BE2C (cell line): ENCODE data around the gene DYNC1LI1.

ENCODE experiments used
- DNase-seq: peaks from one replicate; pipeline ENCODE4 v3.0.0-alpha.2; 2020
- H3K27me3 ChIP-seq: fragments of 250-450 bp; sonication (Bioruptor Pico); 2 replicates; pipeline ENCODE4 v1.5.1; 2020; ENCODE audit warnings: mild to moderate bottlenecking
- H3K36me3 ChIP-seq: fragments of 250-450 bp; sonication (Bioruptor Pico); 2 replicates; pipeline ENCODE4 v1.5.1; 2020; ENCODE audit warnings: mild to moderate bottlenecking
- H3K4me1 ChIP-seq: fragments of 250-450 bp; sonication (Bioruptor Pico); 2 replicates; pipeline ENCODE4 v1.5.1; 2020
- H3K4me3 ChIP-seq: 2 replicates; pipeline ENCODE4 v1.5.1; 2011; ENCODE audit warnings: low read depth, low read length
- H3K9me3 ChIP-seq: fragments of 250-450 bp; sonication (Bioruptor Pico); 2 replicates; pipeline ENCODE4 v1.5.1; 2020
- TF ChIP-seq, protein P1 (sequence below): IDR thresholded peaks from 2 replicates; pipeline ENCODE4 v1.5.1; 2012; ENCODE audit warnings: mild to moderate bottlenecking, low read depth, low read length

Gene DYNC1LI1

DNA sequence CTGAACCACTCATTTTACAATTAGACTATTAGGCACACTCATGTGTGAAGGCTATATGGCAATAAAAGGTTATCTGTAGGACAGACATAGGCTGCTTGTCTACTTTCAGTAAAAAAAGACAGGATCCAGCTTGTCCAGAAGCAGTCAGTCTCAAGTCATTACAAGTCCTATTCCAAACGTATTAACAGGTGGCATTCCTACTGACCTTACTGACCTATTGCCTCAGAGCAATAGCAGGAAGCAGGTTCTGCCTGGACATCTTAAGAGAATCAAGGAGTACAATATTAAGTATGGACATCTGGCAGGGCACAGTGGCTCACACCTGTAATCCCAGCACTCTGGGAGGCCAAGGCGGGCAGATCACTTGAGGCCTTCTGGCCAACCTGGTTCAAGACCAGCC is 75.0 kb downstream of the DYNC1LI1 start:
- Histone ChIP-seq H3K36me3 (no peaks in the 10 kb centered on the region), H3K4me3 (no peak overlapping the region), H3K4me1 (no peaks in the 10 kb centered on the region), H3K9me3 (no peaks in the 10 kb centered on the region), H3K27me3 (no peaks in the 10 kb centered on the region)
- no peak for DNase-seq
- TF ChIP-seq, protein P1, sequence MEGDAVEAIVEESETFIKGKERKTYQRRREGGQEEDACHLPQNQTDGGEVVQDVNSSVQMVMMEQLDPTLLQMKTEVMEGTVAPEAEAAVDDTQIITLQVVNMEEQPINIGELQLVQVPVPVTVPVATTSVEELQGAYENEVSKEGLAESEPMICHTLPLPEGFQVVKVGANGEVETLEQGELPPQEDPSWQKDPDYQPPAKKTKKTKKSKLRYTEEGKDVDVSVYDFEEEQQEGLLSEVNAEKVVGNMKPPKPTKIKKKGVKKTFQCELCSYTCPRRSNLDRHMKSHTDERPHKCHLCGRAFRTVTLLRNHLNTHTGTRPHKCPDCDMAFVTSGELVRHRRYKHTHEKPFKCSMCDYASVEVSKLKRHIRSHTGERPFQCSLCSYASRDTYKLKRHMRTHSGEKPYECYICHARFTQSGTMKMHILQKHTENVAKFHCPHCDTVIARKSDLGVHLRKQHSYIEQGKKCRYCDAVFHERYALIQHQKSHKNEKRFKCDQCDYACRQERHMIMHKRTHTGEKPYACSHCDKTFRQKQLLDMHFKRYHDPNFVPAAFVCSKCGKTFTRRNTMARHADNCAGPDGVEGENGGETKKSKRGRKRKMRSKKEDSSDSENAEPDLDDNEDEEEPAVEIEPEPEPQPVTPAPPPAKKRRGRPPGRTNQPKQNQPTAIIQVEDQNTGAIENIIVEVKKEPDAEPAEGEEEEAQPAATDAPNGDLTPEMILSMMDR, result no peak

DNA sequence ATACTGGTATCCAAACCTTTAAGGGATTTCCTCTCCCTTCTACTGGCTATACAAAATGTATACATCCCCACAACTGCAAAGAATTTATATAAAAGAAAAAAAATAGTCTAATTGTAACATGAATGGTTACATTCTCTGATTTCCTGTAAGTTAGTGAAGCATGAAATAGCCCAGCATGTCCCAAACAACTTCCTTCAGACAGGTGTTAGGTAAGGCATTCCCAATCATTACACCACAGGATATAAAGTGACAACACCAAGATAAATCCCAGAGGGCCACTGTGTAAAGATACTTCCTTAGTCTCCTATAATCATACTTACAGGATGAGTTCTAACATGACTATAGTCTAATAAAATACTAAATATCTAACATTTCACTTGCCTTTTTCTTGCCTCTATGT is 75.6 kb downstream of the DYNC1LI1 start:
- Histone ChIP-seq H3K9me3 (no peaks in the 10 kb centered on the region), H3K27me3 (no peaks in the 10 kb centered on the region), H3K4me1 (no peaks in the 10 kb centered on the region), H3K4me3 (no peak overlapping the region), H3K36me3 (no peaks in the 10 kb centered on the region)
- no peak for DNase-seq
- TF ChIP-seq, protein P1, result no peak

DNA sequence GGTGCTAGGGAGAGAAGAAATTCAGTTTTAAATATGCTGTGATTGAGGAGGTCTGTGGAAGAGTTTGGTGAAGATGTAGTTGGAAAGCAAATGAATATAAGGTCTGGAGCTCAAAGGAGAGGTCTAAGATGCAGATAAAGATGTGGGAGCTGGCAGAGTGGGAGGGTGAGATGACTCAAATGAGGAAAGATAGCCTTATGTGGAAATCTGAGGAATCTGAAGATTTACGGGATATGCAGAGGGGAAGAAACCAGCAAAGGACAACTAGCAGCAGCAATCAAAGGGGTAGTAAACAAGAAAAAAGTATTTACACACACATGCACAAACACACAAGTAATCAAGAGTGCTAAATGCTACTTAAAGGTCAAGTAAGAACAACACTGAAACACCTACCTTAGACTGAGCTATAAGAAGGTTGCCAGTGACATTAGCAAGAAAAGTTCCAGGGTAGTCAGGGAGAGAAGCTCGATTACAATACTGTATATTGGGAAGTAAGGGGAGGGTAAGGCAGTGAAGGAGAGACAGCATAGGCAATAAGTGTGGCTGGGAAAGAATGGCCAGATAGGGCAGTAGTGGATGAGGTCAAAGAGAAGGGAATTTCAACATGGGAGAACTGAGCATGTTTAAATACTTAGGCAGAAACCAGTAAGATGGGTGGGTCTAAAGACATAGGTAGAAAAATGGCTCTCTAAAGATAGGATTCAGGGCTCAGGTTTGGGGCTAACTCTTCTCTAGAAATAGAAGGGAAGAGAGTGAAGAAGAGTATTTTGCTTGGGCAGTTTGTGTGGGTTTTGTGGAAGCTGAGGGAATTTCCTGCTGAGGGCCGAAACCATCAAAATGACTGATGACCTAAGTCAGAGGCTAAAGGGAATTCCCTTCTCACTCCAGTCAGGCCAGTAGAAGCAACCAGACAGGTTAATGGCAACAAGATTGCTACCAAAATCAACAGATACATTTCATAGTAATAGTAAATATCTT is 76.9 kb downstream of the DYNC1LI1 start:
- no peaks in the 10 kb centered on the region for H3K9me3 ChIP-seq
- TF ChIP-seq, protein P1, result no peak
- no peaks in the 10 kb centered on the region for H3K36me3 ChIP-seq
- H3K27me3 ChIP-seq, result no peaks in the 10 kb centered on the region
- H3K4me3 ChIP-seq, result no peak overlapping the region
- DNase-seq, result no peak
- H3K4me1 ChIP-seq, result no peaks in the 10 kb centered on the region

DNA sequence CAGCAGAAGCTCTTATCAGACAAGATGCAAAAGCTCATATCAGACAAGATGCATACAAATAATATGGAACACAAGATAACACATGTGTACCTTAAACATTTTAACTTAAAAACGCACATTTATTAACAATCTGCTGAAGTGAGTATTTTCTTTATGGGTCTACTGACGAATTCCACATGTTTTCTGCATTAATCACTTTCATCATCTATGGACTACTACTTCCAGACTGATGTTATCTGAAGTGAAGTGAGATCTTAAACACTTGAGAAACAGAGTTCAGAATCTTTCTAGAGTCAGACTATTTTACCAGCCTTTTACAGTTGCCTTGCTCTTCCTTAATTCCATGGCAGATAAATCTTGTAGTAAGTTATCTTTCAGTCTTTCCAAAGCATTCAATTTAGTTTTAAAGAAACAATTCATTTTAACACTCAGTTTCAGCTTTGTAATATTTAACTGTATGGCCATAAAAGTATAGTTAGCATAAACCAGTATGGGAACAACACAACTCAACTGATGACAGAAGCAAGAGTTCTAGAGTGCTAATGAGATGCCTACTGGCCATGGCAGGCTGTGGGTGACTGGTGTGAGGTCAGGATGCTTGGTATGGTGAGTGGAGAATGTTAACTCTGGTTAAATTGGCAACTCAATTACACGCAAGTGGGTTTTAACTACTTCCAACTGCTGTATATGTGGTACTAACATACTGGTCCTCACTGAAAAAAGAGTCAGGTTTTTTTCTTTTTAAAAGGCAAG is 77.8 kb downstream of the DYNC1LI1 start:
- H3K36me3 ChIP-seq, result no peaks in the 10 kb centered on the region
- no peak overlapping the region for H3K4me3 ChIP-seq
- no peaks in the 10 kb centered on the region for H3K27me3 ChIP-seq
- no peak for DNase-seq
- no peaks in the 10 kb centered on the region for H3K4me1 ChIP-seq
- no peaks in the 10 kb centered on the region for H3K9me3 ChIP-seq
- TF ChIP-seq, protein P1, result no peak

DNA sequence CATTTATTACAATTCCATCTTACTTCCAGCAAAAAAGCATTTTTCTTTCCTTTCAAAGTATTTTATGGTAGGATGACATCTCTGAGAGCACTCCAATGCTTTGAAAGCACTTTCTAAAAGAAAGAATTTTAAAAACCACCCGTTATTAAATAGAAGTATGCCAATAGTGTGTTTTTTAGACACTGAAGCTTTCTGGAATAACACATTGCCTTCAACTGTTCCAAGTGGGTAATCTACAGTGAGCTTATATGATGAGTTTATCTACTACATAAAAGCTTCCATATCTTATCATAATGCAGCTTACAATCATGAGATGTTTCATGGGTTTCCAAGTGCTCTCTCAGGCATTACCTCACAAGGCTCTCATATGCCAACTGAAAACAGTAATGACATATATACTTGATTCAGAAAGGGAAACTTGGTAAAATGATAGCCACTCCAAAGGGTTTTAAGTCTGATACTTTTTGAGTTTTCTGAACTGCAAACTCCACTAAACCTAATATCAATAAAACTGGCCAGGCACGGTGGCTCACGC is 82.1 kb downstream of the DYNC1LI1 start:
- DNase-seq, result no peak
- H3K36me3 ChIP-seq, result no peaks in the 10 kb centered on the region
- TF ChIP-seq, protein P1, result no peak

More for the DNA sequence above, 82.1 kb downstream of the DYNC1LI1 start:
- H3K4me3 ChIP-seq, result no peak overlapping the region
- no peaks in the 10 kb centered on the region for H3K27me3 ChIP-seq
- H3K4me1 ChIP-seq, result no peaks in the 10 kb centered on the region
- no peaks in the 10 kb centered on the region for H3K9me3 ChIP-seq
